Brain microvascular endothelial cell (primary cell): ENCODE data around the gene PRPF40A.

Experiments
- DNase-seq: peaks from one replicate; pipeline ENCODE4 v3.0.0-alpha.2; 2020
- H3K27ac ChIP-seq: fragments of 250-450 bp; sonication (Bioruptor Pico); 2 replicates; pipeline ENCODE4 v1.5.1; 2020; ENCODE audit warnings: mild to moderate bottlenecking, moderate library complexity
- H3K27me3 ChIP-seq: fragments of 250-450 bp; sonication (Bioruptor Pico); replicated peaks from 2 replicates; pipeline ENCODE4 v1.5.1; 2020; ENCODE audit warnings: mild to moderate bottlenecking
- H3K36me3 ChIP-seq: fragments of 250-450 bp; sonication (Bioruptor Pico); replicated peaks from 2 replicates; pipeline ENCODE4 v1.5.1; 2020; ENCODE audit warnings: mild to moderate bottlenecking
- H3K4me3 ChIP-seq: 2 replicates; pipeline ENCODE4 v1.5.1; 2011; ENCODE audit warnings: low read depth, mild to moderate bottlenecking, control low read depth, low read length, moderate library complexity
- CTCF ChIP-seq: IDR thresholded peaks from 2 replicates; pipeline ENCODE4 v1.5.1; 2011; ENCODE audit warnings: low read depth, mild to moderate bottlenecking, moderate library complexity, low read length, control low read depth, inconsistent platforms; ENCODE audit errors: missing control alignments
- in situ Hi-C: cut with HindIII; loops from 2 replicates; pipeline ENCODE4 v1.10.0; 2017; ENCODE audit warnings: low sequenced_read_pairs, low pct_ligation_motif_present

PRPF40A gene

GRCh38 chr2:152606941-152607340, 110.3 kb downstream of the PRPF40A start:
- TF ChIP-seq CTCF, result no peak
- Histone ChIP-seq H3K4me3 (no peak overlapping the region), H3K36me3 (no peaks in the 10 kb centered on the region), H3K27me3 (no peaks in the 10 kb centered on the region), H3K27ac (no peak overlapping the region)
- no peak for DNase-seq
- in situ Hi-C loops, result no loop called here

GRCh38 chr2:152606081-152606480, 111.2 kb downstream of the PRPF40A start:
- H3K27ac ChIP-seq, result no peak overlapping the region
- in situ Hi-C loops, result no loop called here

GRCh38 chr2:152603166-152603565, 114.1 kb downstream of the PRPF40A start:
- Histone ChIP-seq H3K36me3 (no peaks in the 10 kb centered on the region), H3K27ac (no peak overlapping the region), H3K27me3 (no peaks in the 10 kb centered on the region), H3K4me3 (no peak overlapping the region)
- in situ Hi-C loops, result no loop called here
- no peak for TF ChIP-seq CTCF
- no peak for DNase-seq

More at GRCh38 chr2:152606081-152606480, 111.2 kb downstream of the PRPF40A start:
- Histone ChIP-seq H3K36me3 (no peaks in the 10 kb centered on the region), H3K4me3 (no peak overlapping the region), H3K27me3 (no peaks in the 10 kb centered on the region)
- no peak for DNase-seq
- no peak for TF ChIP-seq CTCF

- in situ Hi-C loops, result no loop called here
- DNase-seq, result no peak
- Histone ChIP-seq H3K4me3 (no peak overlapping the region), H3K27me3 (no peaks in the 10 kb centered on the region), H3K27ac (no peak overlapping the region), H3K36me3 (no peaks in the 10 kb centered on the region)
- TF ChIP-seq CTCF, result no peak
Measured at GRCh38 chr2:152602750-152603149, 114.5 kb downstream of the PRPF40A start.
